Adrenal gland (tissue), 5 donors: Measurements from ENCODE around the gene TTC9B.

Experiments used
- CTCF ChIP-seq, 6 experiments: fragments of 450-650 bp in 4 of 6; fragments of 200-600 bp in 2 of 6; sonication (generic) in 1 of 6; IDR thresholded peaks; 1 replicate in 5 of 6; 2 replicates in 1 of 6; pipeline versions ENCODE4 v1.5.1 to v1.8.0; 2016 to 2021; ENCODE audit warnings: antibody characterized with exemption in 6 of 6, mild to moderate bottlenecking in 2 of 6, moderate library complexity in 1 of 6
- POLR2A ChIP-seq, 2 donors: fragments of 450-650 bp; IDR thresholded peaks; one replicate each; pipeline ENCODE4 v1.6.1; 2017; ENCODE audit warnings: antibody characterized with exemption in 2 of 2, mild to moderate bottlenecking in 2 of 2, moderate library complexity in 1 of 2
- donor health status: DM: no; HTN: no; CAD: no.

GRCh38 chr19:40178756-40179155, 39.4 kb downstream of the TTC9B start:
- TF ChIP-seq POLR2A (IDR thresholded peaks at IDR 0.05) (no peak), CTCF (IDR thresholded peaks at IDR 0.05) (no peak)
